ENCODE results near the gene IFNA21. TPM values are rescaled to one million over a fixed set of nuclear protein-coding genes. Genes with fewer than 3 reads are reported as not detected.
"Not testable (repeated sequence)": the region's sequence is repeated elsewhere in the genome, so short reads cannot be mapped to it uniquely, and the experiment has no call there.

IFNA21 gene
- polyA plus RNA-seq (ENCODE audit: insufficient read length in 4 of 4) = not detected

DNA sequence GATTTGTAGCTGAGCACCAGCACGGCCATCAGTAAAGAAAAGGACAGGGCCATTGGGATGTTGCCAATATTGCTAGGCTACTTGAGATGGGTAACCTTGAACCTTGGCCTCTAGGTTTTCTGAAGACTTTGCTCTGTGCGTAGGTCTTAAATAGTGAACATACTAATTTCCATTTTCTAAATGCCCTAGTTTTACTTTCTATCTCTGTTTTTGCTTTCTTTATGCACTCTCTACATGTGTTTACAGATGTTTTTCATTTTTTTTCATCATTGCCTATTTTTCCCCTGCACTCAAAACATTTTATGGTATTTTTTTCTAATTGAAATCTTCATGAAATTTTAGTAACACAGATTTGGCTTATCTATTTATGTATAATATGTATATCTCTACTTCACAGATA, at the start of gene IFNA21:
TSS of gene IFNA21 (minus strand) at position 101 of the 400 bp plus-strand sequence. CDS start at position 53, 48 bp downstream.
- DNase-seq (ENCODE audit: low read depth in 4 of 4, low spot score in 3 of 4) = not testable (repeated sequence)

DNA sequence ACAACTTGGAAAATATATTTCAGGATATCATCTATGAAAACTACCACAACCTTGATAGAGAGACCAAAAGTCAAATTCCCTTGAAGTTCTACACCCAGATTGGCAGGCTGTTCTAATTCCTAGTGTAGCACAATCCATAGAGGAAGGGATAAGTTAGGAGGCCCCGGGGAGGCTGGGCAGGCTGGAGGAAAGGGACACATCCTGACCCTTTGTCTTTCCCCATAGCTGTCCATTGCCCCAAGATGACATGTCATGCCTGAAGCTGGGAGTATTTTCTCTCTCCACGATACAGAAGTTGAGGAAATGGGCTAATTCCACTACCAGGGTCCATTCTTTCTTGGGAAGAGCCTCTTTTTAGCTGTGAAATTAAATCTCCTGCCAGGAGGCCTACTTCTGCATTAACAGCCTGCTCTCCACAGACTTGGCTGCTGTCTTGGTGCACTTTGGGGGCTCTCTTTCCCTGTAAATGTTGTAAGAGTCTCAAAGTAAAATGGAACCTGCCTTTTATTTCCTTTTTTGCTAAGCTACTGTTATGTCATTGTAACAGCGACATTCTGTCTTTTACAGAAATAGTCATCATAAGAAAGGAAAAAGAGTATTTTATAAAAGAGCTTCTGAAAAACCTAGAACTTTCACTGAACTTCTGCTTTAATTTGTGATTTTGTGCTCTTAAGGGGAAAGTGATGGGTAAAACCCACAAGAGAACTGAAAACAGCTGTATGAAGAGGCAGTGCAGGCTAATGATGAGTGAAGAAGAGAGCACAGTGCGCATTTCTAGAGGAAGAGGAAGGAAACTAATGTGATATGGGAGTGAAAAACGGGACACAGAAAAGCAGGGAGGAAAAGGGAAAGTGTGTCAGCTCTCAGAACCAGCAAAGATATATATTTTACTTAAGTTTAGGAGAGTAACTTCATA, 47.2 kb upstream of the IFNA21 start:
- DNase-seq (ENCODE audit: low read depth in 4 of 4, low spot score in 3 of 4) = not testable (repeated sequence)

DNA sequence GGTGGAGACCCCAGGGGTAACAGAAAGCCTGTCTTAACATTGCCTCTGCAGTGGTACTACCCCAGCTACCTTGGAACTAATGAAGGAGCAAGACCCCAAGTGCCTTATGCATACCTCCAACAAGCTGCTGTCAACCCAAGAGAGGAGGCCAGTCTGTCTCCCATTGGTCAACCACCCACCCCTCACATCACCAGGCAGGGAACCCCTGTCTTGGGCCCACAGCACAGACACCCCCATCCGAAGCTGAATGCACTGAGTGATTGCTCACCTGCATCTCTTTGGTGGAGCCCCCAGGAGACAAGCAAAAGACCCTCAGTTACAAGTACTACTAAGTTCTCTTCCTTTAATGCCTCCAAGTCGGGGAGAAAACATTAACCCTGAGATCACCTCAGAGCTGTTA, 45.7 kb upstream of the IFNA21 start:
- DNase-seq (ENCODE audit: low read depth in 4 of 4, low spot score in 3 of 4) = not testable (repeated sequence)

- DNase-seq (ENCODE audit: low read depth in 4 of 4, low spot score in 3 of 4) = not testable (repeated sequence)
These were observed 44.3 kb upstream of the IFNA21 start for GRCh38 chr9:21210782-21211181.

DNA sequence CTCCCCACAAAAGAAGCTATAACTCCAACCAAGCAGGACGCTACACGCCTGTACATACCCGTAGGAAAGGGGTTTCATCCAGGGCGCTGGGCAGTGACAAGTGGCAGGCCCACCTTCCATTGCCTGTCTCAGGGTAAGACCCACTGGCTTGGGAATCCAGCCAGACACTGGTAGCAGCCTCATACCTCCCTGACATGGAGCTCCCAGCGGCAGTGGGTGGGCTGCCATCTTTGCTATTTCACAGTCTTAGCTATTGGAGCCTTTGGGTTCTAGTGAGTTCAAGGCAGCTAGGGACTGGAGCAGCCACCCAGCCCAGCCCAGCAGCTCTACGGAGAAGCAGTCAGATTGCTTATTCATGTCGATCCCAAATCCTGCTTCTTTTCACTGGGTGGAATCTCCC, 43.9 kb upstream of the IFNA21 start:
- DNase-seq (ENCODE audit: low read depth in 4 of 4, low spot score in 3 of 4) = no peak

- DNase-seq (ENCODE audit: low read depth in 4 of 4, low spot score in 3 of 4) = not testable (repeated sequence)
These were observed 40.6 kb upstream of the IFNA21 start, which contains the start of gene IFNA10 for GRCh38 chr9:21207043-21207442. Gene IFNA10 (minus strand): TSS chr9:21207143. CDS start chr9:21207097, 46 bp downstream.

- no peak for DNase-seq (ENCODE audit: low read depth in 4 of 4, low spot score in 3 of 4)
These were observed 38.7 kb upstream of the IFNA21 start for GRCh38 chr9:21205204-21205603.

DNA sequence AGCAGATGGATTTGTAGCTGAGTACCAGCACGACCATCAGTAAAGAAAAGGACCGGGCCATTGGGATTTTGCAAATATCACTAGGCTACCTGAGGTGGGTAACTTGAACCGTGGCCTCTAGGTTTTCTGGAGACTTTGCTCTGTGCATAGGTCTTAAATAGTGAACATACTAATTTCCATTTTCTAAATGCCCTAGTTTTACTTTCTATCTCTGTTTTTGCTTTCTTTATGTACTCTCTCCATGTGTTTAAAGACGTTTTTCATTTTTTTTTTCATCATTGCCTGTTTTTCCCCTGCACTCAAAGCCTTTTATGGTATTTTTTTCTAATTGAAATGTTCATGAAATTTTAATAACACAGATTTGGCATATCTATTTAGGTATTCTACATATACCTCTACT, 35.6 kb upstream of the IFNA21 start, which contains the start of gene IFNA7:
TSS of gene IFNA7 (minus strand) at position 101 of the 400 bp plus-strand sequence. CDS start at position 61, 40 bp downstream.
- not testable (repeated sequence) for DNase-seq (ENCODE audit: low read depth in 4 of 4, low spot score in 3 of 4)

- not testable (repeated sequence) for DNase-seq (ENCODE audit: low read depth in 4 of 4, low spot score in 3 of 4)
These were observed 28.7 kb upstream of the IFNA21 start for GRCh38 chr9:21194867-21195776.

GRCh38 chr9:21187487-21187886, 21.0 kb upstream of the IFNA21 start, which contains the start of gene IFNA4:
Gene IFNA4 (minus strand): TSS chr9:21187587. CDS start chr9:21187531, 56 bp downstream.
- DNase-seq (ENCODE audit: low read depth in 4 of 4, low spot score in 3 of 4) = not testable (repeated sequence)

DNA sequence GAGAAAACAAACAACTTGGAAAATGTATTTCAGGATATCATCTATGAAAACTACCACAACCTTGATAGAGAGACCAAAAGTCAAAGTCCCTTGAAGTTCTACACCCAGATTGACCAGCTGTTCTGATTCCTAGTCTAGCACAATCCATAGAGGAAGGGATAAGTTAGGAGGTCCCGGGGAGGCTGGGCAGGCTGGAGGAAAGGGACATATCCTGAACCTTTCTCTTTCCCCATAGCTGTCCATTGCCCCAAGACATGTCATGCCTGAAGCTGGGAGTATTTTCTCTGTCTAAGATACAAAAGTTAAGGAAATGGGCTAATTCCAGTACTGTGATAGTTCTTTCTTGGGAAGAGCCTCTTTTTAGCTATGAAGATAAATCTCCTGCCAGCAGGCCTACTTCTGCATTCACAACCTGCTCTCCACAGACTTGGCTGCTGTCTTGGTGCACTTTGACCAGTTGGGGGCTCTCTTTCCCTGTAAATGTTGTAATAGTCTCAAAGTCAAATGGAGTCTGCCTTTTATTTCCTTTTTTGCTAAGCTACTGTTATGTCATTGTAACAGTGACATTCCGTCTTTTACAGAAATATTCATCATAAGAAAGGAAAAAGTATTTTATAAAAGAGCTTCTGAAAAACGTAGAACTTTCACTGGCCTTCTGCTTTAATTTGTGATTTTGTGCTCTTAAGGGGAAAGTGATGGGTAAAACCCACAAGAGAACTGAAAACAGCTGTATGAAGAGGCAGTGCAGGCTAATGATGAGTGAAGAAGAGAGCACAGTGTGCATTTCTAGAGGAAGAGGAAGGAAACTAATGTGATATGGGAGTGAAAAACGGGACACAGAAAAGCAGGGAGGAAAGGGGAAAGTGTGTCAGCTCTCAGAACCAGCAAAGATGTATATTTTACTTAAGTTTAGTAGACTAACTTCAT, 16.6 kb upstream of the IFNA21 start:
- DNase-seq (ENCODE audit: low read depth in 4 of 4, low spot score in 3 of 4) = not testable (repeated sequence)

DNA sequence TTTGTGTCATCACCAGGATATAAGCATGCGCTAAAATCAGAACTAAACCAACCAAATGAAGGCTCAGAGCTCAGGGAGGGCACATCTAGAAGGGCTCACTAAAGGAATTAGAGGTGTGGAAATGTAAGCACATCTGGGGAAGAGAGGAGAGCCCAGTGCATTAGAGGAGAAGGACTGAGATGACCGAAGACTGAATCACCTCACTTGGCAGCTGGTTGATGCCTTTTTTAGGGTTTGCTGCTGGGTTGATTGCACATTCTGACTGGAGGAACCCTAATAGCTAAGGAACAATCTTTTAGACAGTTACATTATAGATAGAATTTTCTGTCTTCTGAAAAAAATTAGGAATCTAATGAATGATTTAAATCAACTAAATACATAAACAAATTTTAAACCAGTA, 8.2 kb upstream of the IFNA21 start:
- no peak for DNase-seq (ENCODE audit: low read depth in 4 of 4, low spot score in 3 of 4)

- DNase-seq (ENCODE audit: low read depth in 4 of 4, low spot score in 3 of 4) = no peak
These were observed 5.7 kb upstream of the IFNA21 start for GRCh38 chr9:21172156-21172555.

- no peak for DNase-seq (ENCODE audit: low read depth in 4 of 4, low spot score in 3 of 4)
These were observed 4.9 kb upstream of the IFNA21 start for GRCh38 chr9:21171351-21171750.

DNA sequence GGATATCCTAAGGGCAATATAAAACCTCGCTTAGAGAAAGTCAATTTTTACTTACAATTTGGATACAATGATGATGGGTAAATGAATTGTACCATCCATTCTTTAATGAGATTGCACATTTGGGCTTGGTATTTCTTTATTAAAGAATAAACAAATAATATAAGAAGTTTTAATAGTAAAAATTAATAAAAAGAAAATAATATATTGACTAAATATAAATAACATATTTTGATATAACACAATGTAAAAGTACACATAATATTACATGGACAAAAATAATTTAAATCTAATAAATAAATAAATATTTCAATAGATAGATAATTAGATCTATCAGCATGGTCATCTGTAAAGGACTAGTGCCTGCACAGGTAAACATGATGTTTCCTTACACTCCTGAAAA, 944 bp downstream of the IFNA21 start:
- no peak for DNase-seq (ENCODE audit: low read depth in 4 of 4, low spot score in 3 of 4)

DNA sequence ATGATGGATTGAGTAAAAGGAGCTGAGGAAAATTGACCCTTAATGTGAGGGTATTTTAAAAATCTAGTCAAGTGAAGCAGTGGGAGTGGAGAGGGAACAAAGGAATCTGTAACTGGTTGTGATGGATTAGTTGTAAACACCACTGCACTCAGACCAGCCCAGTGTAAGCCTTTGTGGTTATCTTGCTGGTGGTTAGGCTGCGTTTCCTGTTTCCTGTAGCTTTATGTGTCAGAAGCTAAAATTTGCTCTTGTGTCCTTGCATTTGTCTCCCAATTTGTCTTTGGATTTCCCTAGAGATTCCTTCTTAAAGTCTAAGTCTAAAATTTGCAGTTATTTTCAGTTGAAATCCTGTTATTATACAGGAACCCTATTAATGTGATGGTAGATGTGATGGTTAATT, 6.3 kb downstream of the IFNA21 start:
- no peak for DNase-seq (ENCODE audit: low read depth in 4 of 4, low spot score in 3 of 4)

DNA sequence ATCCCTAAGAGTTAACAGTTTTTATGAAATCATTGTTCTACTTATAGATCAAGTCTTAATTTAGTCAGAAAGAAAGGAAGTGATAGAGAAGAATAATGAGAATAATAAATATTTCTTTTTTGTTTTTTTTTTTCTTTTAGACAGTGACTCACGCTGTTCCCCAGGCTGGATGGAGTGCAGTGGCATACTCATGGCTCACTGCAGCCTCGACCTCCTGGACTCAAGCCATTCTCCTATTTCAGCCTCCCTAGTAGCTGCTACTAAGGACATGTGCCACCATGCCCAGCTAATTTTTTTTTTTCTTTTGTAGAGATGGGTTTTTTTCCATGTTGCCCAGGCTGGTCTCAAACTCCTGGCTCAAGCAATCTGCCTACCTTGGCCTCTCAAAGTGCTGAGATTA, 11.0 kb downstream of the IFNA21 start:
- no peak for DNase-seq (ENCODE audit: low read depth in 4 of 4, low spot score in 3 of 4)

DNA sequence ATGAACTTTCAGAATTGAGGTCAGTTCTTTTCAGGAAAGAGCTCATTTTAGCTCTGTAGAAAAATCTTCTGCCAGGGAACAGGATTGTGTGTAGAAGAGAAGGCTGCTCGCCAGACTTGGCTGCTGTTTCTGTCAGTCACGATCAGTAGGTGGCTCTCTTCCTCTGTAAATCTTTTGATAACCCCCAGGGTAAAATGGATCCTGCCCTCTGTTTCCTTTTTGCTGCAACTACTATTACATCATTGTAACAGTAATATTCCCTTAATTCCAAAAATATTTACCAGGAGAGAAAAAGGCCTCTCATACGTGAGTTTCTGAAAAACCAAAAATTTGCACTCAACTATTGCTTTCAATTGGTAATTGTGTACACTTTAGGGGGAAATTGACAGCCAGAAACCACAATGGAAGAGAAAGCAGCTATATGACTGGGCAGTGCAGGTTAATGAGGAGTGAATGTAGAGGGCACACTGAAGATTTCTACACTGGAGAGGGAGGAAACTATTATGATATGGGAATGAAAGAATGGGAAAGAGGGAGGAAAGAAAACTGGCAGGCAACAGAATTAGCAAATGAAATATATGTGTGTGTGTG, 12.3 kb downstream of the IFNA21 start:
- DNase-seq (ENCODE audit: low read depth in 4 of 4, low spot score in 3 of 4) = no peak

DNA sequence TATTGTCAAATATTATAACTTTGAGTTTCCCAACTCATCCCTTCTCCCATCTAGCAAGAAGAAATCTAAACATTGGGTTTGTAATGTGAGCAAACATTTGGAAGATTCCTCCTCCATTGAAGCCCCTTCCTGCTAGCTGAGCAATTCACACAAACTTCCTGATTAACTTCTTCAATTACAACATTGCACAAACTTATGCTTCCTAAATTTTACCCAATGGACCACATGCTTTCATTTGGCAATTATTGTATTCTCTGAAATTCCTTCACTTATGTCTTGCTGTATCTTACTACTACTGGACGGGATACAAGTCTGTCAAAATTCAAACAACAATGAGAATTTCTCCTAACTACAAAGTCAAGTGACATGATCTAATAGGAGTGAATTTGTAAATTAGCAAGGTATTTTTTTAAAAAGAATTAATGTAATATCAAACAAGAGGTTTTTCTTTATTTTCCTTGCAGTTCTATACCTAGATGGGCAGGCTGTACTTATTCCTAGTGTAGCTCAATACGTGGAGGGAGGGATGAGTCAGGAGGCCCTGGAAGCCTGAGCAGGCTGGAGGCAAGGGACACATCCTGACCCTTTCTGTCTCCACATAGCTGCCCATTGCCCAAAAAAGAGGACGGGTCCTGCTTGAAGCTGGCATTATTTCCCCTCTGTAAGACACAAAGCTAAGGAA, 13.0 kb downstream of the IFNA21 start:
- no peak for DNase-seq (ENCODE audit: low read depth in 4 of 4, low spot score in 3 of 4)
